GM19468 (cell line): ENCODE data around the gene PGD.
"Not testable (repeated sequence)": the region's sequence is repeated elsewhere in the genome, so short reads cannot be mapped to it uniquely, and the experiment has no call there.

Experiments
- ATAC-seq: cut with Tn5 transposase; IDR thresholded peaks from one replicate; pipeline ENCODE4 v1.9.1; 2021; ENCODE audit warnings: mild to moderate bottlenecking, moderate library complexity, moderate number of reproducible peaks; ENCODE audit not compliant: unreplicated experiment; ENCODE audit errors: extremely low read depth

The PGD gene

DNA sequence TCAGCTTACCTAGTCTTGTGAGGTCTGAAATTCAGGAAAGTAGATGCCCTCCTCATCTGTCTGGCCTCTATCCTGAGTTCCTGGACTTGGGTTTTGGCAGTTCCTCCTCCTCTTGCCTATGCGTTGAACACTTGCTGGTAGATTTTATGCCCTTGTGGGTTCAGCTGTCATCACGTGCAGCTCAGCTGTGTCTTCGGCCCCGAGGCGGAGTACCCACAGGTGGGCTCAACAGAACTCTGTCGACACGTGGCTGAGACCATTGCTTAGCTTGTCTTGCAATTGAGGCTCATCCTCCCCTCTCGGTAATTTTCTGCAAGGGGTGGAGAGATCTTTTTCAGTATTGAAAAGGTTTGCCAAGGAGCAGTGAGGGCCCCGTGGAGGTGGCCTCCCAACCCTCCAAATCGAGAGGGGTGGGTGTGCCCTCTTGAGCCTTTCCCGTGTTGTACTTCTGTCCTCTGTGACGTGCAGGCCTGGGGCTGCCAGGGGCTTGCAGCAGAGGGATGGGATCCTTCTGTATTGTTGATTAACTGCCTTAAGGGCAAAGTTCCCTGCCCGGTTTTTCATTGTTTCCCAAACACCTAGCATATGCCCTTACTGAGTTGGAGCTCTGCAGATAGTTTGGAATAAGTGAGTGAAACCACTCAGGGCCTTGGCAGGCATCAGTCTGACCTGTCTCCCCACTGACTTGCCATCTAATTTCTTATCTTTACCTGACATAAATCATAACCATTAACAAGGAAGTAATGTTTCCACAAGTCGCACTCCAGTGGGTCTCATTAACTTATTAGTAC lies 34.2 kb downstream of the PGD start:
- ATAC-seq: no peak

DNA sequence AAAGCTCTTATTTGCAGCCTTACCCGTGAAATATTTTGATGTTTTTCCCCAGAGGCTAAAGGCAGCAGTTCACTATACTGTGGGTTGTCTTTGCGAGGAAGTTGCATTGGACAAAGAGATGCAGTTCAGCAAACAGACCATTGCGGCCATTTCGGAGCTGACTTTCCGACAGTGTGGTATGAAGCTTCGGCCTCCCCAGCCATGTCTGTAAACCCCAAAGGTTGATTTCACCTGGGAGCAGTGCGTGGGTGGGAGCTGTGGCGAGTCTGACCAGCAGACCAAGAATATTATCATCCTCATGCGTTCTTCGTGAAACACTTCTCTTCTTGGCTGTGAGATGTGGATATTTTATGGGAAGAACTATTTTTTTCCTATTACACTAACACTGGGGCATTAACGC lies 34.9 kb downstream of the PGD start:
- no peak for ATAC-seq

DNA sequence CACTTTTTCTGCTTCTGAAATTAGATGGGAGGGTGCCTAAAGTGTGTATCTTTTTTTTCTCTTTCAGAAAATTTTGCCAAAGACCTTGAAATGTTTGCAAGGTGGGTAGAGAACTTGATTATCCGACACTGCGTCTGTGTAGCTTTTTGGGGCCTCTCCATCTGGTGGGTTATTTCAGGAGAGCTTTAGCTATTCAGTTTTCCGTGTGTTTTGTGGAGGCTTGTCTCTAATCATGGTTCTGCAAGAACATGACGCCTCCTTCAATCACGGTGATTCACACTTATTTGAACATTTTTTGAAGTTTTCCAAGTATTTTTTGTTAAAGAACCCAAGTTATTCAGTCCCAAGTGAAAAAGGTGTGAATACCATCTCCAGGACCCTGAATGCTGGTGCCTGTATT lies 35.7 kb downstream of the PGD start:
- ATAC-seq: no peak

DNA sequence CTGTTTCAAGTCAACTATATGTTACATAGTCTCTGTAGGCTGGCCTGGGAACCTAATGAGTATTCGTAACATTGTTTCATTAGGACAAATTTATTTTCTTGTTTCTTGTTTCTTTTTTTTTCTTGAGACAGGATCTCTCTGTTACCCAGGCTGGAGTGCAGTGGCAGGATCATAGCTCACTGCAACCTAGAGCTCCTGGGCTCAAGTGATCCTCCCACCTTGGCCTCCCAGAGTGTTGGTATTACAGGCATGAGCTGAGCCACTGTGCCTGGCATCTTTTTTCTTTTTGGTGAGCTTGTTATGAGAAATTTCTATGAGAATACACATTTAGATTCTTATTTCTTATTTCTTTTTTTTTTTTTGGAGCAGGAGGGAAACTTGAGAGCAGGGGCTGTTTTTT lies 38.2 kb downstream of the PGD start:
- ATAC-seq: no peak

DNA sequence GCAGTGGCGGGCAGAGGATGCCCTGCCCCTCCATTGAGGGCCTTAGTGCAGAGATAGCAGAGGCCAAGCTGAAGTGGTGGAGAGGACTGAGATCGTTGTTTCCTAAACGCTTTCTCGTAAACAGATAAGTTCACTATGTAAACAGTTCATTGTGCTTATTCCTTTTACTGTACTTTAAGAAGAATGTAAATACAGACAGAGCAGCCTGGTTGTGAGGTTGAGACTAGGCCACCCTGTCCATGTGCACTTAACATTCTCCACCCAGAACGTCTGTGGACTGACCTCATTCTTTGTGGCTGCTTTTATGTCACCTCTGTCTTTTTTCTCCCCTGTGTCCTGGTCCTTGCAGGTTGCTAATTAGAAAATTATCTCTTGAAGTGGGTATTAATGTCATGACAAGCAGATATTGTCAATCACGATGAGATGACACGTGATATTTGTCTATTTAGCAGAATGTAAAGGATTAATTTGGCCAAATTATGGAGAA lies 39.9 kb downstream of the PGD start:
- no peak for ATAC-seq

DNA sequence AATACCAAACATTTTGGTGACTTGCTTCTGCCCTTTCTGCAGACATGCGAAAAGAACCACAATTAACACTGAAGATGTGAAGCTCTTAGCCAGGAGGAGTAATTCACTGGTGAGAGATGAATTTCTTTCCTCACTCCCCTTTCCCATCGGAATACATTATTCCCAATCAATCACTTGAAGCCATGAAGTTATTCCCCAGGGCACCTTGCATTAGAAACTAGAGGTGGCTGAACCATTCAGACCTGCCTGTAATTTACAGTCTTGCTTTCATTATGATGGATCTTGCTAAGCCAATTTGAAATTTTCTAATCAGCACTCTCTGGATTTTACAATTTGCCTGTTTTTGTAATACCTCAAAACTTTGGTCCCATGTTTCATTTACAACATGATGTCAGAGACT lies 41.4 kb downstream of the PGD start:
- ATAC-seq: no peak

DNA sequence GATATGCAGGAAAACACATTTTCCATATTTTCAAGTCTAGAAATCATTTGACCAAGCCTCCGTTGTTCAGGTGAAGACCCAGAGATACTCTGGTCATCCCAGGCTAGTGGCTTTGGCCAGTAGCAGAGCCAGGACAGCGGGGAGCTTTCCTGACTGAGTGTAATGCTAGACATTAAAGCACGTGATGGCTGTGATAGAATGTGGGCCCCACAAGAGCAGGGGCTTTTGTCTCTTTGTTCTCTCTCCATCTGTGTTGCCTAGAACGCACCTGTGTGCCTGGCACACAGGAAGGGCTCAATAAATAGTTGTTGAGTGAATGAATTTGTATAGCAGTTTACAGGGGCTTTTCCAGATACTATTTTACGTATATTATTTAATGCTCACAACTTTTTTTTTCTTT lies 41.9 kb downstream of the PGD start:
- ATAC-seq: no peak

DNA sequence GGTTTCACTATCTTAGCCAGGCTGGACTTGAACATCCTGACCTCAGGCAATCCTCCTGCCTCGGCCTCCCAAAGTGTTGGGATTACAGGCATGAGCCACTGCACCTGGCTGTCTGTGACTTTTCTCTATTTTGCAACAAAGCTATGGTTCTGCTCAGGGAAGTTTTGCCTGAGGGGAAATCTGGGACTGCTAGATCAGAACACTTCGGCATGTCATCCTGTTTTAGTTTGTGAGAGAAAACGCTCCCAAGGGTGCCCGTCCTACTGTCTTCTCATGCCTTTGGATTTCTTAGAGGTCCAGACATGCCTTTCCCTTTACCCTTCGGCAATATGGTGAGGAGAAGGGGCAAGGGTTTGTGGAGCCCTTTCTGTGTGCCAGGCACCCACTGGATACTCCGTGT lies 45.4 kb downstream of the PGD start:
- no peak for ATAC-seq

DNA sequence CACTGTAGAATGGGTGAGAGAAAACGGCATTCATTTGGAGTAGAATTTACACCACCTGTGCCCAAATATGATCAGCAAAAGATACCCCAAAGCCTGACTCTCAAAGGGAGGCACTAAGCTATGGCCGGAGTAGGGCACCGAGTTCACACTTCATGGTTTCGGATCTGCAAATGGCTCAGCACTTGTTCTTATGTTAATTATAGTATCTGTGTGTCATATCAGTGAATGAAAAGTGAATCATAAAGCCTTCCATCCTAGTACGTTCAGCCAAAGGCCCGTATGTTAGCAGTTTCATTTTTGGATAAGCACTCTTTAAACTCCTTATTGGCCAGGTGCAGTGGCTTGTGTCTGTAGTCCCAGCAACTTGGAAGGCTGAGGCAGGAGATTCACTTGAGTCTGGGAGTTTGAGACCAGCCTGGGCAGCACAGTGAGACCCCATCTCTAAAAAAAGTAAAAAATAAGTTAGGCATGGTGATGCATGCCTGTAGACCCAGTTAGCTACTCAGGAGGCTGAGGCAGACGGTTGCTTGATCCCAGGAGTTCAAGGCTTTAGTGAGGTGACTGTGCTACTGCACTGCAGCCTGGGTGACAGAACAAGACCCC lies 46.0 kb downstream of the PGD start:
- no peak for ATAC-seq

DNA sequence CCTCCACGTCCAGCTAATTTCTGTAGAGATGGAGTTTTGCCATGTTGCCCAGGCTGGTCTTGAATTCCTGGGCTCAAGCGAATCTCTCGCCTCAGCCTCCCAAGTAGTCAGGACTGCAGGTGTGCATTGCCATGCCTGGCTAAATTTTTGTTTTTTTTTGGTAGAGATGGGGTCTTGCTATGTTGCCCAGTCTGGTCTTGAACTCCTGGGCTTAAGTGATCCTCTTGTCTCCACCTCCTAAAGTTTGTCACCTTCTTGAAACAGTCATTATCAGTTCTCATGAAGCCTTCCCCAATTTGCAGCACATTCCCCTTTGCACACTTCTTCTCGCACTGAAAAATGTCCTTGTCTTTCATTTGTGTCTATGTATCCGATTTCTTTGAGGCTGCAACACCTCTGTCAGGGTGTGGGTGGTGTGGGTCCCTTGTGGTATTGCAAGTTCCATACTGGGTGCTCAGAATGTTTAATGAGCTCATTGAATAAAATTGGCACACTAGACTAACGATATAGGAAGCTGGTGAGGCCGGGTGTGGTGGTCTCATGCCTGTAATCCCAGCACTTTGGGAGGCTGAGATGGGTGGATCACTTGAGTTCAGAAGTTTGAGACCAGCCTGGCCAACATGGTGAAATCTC lies 48.0 kb downstream of the PGD start:
- no peak for ATAC-seq

DNA sequence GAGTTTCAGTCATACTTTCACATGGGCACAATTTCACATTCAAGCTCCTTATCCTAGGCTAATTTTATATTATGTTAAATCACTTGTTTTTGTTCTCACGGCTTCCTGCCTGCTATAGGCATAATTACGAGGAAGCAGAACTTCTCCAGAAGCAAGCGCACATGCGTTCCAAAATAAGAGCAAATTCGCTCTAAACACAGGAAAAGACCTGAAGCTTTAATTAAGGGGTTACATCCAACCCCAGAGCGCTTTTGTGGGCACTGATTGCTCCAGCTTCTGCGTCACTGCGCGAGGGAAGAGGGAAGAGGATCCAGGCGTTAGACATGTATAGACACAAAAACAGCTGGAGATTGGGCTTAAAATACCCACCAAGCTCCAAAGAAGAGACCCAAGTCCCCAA lies 50.9 kb downstream of the PGD start, which contains the start of gene CORT:
Gene CORT (plus strand): TSS at position 281 of the 400 bp plus-strand sequence. CDS start 193 bp downstream, outside the sequence.
- no peak for ATAC-seq

DNA sequence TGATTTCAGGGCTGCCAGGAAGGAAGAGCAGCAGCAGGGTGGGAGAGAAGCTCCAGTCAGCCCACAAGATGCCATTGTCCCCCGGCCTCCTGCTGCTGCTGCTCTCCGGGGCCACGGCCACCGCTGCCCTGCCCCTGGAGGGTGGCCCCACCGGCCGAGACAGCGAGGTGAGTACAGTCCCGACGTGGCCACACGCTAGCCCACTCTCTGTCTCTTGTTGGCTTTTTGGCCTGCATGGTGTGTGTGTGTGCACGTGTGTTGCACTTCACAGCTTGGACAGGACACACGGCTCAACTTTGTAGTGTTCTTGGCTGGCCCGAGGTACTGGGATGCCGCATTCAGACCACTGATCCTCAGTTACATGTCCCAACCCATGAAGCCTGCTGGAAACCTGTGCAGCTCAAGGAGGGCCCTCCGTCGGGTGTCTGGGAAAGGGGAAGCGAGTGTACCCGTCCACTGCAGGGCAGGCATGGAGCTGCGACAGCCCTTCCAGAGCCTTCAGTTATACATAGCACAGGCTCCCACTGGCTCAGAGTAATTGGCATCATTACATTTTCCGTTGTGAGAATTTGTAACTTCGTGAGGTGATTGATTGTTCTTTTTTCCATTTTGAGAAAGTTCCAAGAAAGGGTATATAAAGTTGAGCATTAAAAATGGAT lies 51.4 kb downstream of the PGD start:
- no peak for ATAC-seq

DNA sequence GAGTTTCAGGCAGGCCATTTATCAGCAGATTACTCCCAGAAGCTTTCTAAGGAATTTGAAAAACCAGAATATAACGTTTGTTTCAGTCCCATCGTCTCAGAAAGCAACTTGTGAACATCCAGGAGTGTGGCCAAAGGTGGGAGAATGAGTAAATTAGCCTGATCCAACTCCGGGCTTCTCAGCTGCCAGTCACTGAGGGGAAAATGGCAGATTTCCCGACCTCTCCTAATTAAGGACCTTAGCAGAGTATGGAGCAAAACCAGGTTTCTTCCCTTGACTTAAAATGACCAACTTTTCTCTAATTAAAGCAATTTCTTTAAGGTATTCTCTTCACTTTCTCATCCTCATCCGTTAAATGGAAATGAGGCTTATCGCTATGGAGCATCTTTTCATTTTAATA lies 52.0 kb downstream of the PGD start:
- ATAC-seq: no peak

DNA sequence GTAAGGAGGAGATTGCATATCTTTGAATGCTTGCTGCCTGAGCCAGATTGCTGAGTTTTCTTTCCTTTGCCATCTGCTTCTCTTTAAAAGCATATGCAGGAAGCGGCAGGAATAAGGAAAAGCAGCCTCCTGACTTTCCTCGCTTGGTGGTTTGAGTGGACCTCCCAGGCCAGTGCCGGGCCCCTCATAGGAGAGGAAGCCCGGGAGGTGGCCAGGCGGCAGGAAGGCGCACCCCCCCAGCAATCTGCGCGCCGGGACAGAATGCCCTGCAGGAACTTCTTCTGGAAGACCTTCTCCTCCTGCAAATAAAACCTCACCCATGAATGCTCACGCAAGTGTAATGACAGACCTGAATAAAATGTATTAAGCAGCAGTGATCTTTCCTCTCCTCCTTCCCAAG lies 52.4 kb downstream of the PGD start:
- no peak for ATAC-seq

DNA sequence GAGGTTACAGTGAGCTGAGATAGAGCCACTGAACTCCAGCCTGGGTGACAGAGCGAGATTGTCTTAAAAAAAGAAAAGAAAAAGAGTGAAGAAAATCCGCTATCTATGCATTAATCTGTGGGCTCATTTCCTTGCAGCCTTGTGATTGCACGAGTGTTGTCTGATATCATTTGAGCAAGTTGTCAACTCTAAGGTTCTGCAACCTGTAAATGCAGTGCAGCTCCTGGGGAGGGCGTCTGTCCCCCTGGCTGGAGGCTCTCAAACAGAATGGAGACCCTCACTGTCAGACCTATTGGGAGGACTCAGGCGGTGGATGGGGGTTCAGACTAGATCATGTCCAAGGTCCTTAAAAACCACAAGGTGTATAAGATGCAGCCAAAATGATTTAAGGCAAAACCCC lies 57.2 kb downstream of the PGD start:
- ATAC-seq: no peak

DNA sequence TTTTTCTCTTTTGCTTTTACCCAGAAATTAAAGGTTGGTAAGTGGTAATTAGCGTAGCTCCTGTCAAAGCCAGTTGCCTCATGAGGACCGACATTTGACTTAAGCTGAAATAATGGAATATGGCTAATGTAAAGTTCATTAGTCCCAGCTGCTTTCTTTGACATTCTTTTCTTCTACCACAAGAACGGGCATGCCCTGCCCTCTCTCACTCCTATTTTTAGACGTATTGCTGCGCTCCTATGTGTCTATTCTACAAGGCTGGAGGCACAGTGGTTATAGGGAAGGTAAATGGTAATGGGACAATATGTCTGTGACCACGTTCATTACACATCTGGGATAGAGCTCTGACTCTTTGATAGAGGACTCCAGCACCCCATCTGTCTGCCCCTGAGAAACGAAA lies 57.8 kb downstream of the PGD start:
- no peak for ATAC-seq

DNA sequence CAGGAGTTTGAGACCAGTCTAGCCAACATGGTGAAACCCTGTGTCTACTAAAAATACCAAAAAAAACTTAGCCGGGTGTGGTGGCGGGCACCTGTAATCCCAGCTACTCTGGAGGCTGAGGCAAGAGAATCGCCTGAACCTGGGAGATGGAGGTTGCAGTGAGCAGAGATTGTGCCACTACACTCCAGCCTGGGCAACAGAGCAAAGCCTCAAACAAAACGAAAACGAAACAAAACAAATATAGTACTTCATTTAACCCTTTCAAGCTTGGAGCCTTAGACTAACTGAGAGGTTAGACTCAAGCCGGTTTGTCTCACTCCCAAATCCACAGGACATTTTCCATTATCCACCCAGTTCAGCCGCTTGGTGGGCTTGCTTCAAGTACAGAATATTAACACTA lies 58.6 kb downstream of the PGD start:
- ATAC-seq: not testable (repeated sequence)

DNA sequence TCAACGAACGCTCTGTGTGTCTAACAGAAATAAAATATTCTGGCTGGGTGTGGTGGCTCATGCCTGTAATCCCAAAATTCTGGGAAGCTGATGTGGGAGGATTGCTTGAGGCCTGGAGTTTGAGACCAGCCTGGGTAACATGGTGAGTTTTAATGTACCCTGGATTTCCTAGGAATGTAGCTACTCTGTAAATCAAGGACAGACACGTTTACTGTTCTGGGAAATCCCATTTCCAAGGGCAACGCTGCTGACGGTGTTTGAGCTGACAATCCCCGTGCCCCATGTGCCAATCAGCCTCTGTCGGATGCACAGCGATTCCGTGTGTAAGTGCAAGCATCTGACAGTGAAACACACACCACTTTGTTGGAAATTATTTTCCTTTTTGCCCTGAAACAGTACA lies 59.0 kb downstream of the PGD start:
- no peak for ATAC-seq

DNA sequence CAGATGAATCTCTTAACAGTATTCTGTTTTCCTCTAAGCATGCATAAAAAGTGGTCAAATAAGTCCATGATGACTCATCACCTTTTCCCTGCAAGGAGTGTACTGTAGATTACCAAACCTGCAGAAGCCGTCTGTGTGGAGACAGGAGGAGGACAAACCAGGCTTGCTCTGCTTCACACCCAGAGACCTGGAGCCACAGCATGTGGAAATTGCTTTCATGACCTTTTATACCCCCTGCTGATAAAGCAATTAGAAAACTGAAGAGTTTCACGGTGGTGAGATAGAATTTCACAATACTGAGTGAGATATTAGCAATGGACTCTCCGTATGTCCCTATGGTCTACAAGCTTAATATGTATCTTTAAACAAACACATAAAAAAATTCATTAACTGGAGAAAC lies 60.3 kb downstream of the PGD start:
- ATAC-seq: no peak

DNA sequence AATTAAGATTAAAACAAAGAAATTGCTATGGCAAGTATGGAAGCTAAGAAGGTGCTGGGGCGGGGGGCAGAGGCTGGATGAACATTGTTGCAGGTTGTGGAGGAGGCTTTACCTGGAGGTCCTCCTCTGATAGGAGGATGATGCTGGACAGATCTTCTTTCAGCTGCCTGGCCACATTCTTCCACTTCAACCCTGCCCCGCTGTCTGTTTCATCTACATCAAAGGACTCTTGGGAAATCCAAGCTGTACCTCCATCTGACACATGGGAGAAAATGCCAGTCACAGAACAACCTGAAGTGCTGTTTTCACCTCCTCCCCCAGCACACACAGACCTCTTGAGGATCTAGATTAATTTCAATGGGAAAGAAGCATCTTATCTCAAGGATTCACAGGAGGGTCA lies 68.2 kb downstream of the PGD start:
- no peak for ATAC-seq

DNA sequence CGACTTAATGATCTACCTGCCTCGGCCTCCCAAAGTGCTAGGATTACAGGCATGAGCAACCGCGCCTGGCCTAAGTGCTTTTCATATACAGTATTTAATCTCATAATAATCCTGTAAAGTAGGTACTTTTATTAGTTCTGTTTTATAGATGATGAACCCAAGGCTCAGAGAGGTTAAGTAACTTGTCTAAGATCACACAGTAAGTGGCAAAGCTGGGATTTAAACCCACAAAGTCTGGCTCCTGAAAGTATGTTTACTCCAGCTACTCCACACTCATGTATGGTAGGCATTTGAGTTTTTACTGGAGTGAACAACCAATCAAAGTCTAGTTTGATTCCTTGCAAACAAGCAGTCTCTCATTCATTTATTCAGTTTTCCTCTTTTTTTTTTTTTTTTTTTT lies 71.2 kb downstream of the PGD start:
- no peak for ATAC-seq
